Coronary artery (tissue), 2 donors: ENCODE measurements around the gene FARP1.

Experiments used
- DNase-seq: peaks from one replicate; pipeline ENCODE4 v3.0.0-alpha.2; 2017; ENCODE audit warnings: low spot score
- H3K27ac ChIP-seq, 2 donors: fragments of 200-600 bp; sonication (generic); one replicate each; pipeline ENCODE4 v1.5.1; 2016 to 2019
- H3K4me3 ChIP-seq: fragments of 200-600 bp; sonication (generic); 2 replicates; pipeline ENCODE4 v1.5.1; 2016; ENCODE audit warnings: mild to moderate bottlenecking, moderate library complexity
- TF ChIP-seq, protein P1 (sequence below): fragments of 200-600 bp; sonication (generic); IDR thresholded peaks from one replicate; pipeline ENCODE4 v1.5.1; 2019; ENCODE audit warnings: antibody characterized with exemption

FARP1 gene

DNA sequence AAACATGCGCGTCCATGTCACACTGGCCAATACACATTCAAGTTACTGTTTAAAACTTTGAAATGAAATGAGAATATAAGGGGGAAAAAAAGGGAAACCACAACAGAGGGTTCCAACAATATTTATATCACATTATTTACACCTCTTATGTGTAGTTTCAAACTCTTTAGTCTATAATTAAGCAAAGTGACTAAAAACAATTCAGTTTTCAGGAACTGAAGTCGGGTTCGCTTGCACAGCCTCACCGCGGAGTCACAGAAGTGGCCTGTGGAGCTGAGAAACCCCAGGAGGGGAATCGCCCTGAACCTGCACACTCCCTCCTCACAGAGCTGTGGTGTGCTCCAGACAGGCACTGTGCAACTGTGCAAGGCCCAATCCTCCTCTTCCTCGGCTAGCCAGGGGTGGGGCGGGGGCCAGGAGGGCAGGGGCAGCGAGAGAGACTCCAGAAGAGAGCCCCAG lies 358.1 kb downstream of the FARP1 start:
- no peak overlapping the region for H3K27ac ChIP-seq
- no peak for DNase-seq
- no peak overlapping the region for H3K4me3 ChIP-seq
- TF ChIP-seq, protein P1, sequence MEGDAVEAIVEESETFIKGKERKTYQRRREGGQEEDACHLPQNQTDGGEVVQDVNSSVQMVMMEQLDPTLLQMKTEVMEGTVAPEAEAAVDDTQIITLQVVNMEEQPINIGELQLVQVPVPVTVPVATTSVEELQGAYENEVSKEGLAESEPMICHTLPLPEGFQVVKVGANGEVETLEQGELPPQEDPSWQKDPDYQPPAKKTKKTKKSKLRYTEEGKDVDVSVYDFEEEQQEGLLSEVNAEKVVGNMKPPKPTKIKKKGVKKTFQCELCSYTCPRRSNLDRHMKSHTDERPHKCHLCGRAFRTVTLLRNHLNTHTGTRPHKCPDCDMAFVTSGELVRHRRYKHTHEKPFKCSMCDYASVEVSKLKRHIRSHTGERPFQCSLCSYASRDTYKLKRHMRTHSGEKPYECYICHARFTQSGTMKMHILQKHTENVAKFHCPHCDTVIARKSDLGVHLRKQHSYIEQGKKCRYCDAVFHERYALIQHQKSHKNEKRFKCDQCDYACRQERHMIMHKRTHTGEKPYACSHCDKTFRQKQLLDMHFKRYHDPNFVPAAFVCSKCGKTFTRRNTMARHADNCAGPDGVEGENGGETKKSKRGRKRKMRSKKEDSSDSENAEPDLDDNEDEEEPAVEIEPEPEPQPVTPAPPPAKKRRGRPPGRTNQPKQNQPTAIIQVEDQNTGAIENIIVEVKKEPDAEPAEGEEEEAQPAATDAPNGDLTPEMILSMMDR, result no peak

DNA sequence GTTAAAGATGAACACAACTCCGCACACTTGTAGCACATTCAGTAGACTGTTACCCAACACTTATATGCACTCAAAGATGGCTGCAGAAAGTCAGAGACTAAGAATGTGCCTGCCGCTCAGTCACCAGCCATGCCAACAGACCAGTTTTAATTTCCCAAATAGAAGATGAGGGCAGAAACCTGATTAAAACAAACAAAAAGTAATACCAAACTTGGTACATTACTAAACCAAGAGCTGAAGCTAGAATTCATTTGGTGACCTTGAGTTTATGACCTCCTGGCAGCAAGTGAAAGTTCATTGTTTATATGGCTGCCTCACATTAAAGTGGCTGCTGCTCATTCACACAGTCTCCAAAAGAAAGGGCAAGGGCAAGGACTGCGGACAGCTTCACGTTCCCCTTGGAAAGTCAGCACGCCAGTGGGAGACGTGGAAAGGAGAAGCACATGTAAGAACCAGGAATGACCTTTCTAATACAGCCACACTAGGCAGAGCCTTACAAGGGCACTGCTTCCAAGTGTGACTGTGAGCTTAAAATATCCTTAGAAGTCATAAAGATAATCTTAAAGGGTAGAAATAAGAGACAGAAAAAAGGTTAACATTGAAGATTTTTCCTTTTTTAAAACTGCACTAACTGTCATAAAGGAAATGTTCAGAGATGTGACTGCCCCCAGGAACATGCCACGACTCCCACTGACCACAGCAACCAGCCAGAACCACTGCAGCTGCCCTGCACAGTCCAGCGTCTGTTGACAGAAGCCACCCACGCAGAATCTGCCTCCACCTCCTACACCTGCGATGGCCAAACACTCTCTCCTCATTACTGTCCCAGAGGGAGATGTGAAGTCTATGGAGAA lies 360.5 kb downstream of the FARP1 start:
- H3K4me3 ChIP-seq, result peak overlapping the region; percentile 54
- TF ChIP-seq, protein P1, result no peak

DNA sequence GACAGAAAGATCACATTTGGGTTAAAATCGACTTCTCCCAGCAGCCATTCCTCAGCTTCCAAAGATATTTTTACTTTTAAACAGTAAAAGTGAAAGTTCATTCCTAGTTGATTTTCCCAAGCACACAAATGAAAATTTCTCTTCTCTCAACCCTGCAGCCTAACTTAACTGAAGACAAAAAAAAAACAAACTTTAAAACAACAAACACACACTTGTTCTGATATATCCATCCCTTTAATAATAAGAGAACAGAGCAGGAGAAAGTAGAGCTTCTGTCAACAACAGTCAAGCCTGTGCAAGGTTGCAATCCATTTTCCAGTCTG lies 361.1 kb downstream of the FARP1 start:
- peak overlapping the region; percentile 67 to 78 for H3K27ac ChIP-seq
- peak overlapping the region; percentile 54 for H3K4me3 ChIP-seq
- DNase-seq, result no peak
- TF ChIP-seq, protein P1, result no peak

More for the DNA sequence above, 360.5 kb downstream of the FARP1 start:
- peak overlapping the region; percentile 67 to 78 for H3K27ac ChIP-seq
- no peak for DNase-seq

DNA sequence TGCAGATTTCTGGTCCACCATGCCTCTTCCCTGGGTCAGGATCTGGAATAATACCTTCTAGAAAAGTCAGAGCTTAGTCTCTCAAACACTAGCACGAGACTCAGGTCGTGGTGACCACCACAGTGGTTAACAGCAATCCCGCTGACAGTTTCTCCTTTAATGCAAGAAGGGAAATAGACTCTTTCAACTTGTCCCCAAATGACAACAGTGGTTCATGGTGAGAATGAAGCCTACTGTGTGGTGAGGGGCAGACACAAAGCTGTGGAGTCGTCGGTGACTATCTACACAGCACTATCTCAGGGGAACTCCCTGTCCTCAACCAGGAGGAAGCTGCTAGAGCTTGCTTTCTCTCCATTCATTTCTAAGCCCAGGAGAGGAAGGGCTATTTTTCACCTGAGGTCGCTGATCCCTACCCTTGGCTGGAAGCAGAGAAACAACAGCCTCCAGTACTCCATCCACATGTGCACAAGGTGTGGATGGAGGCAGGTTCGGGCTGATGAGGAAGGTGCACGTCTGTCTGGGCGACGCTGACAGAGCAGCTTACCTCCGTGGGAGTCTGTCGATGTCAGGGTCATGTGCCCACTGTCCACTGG lies 361.6 kb downstream of the FARP1 start:
- no peak for DNase-seq
- Histone ChIP-seq H3K27ac (peak overlapping the region; percentile 67 to 78), H3K4me3 (peak overlapping the region; percentile 54)
- TF ChIP-seq, protein P1, result no peak
